Activated naive CD8-positive, alpha-beta T cell treated with anti-CD3 and anti-CD28 coated beads, Interleukin-2, amount 50 U/mL, for 24 hours (primary cell): Measurements from ENCODE around the gene DKC1.
"Not testable (repeated sequence)": the region's sequence is repeated elsewhere in the genome, so short reads cannot be mapped to it uniquely, and the experiment has no call there.

ENCODE experiments used
- ATAC-seq: fragments of 150-1000 bp; cut with Tn5 transposase; one replicate; pipeline ENCODE4 v1.10.0; 2021
- DNase-seq: peaks from one replicate; pipeline ENCODE4 v3.0.0; 2021
- H3K27ac Mint-ChIP-seq: one replicate; pipeline ENCODE4 v1.8.0; 2021; ENCODE audit warnings: mild to moderate bottlenecking, mixed read lengths
- H3K27me3 Mint-ChIP-seq: one replicate; pipeline ENCODE4 v1.8.0; 2021; ENCODE audit warnings: mixed read lengths
- H3K36me3 Mint-ChIP-seq: one replicate; pipeline ENCODE4 v1.8.0; 2021; ENCODE audit warnings: low read depth, mixed read lengths
- H3K4me1 Mint-ChIP-seq: one replicate; pipeline ENCODE4 v1.8.0; 2021; ENCODE audit warnings: mixed read lengths
- H3K4me3 Mint-ChIP-seq: one replicate; pipeline ENCODE4 v1.8.0; 2021; ENCODE audit warnings: mild to moderate bottlenecking, moderate library complexity, mixed read lengths
- H3K9me3 Mint-ChIP-seq: one replicate; pipeline ENCODE4 v1.8.0; 2021; ENCODE audit warnings: mixed read lengths

DKC1 gene

DNA sequence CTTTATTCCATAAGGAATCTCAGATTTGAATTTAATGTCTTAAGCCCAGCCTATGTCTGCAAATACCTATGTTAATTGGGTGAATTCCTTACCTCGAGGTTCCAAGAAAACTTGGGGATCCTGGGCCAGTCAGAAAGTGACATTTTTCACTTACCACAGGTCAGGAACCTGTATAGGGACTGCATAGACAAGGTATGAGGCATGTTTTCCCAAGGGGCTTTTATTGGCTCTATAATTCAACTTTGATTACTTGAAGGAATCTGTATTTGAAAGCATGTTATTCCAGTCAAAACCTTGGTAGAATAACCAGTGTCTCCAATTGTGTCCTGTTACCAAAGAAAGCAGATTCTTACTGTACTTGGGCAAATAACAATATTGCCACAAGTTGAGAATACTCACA is 51.1 kb downstream of the DKC1 start:
- Mint-ChIP-seq H3K27me3 (peaks cover 3% of the 10 kb centered on the region), H3K36me3 (no peaks in the 10 kb centered on the region), H3K4me3 (no peak overlapping the region), H3K4me1 (no peaks in the 10 kb centered on the region), H3K9me3 (no peaks in the 10 kb centered on the region), H3K27ac (no peak overlapping the region)
- ATAC-seq (no peak), DNase-seq (no peak)

- H3K36me3 Mint-ChIP-seq: no peaks in the 10 kb centered on the region
- no peaks in the 10 kb centered on the region for H3K9me3 Mint-ChIP-seq
- peaks cover 3% of the 10 kb centered on the region for H3K27me3 Mint-ChIP-seq
- no peak for DNase-seq
- no peak for ATAC-seq
- H3K4me1 Mint-ChIP-seq: no peaks in the 10 kb centered on the region
- no peak overlapping the region for H3K4me3 Mint-ChIP-seq
- no peak overlapping the region for H3K27ac Mint-ChIP-seq
Observed at GRCh38 chrX:154815274-154815818, 52.7 kb downstream of the DKC1 start.

GRCh38 chrX:154816326-154816898 is 53.7 kb downstream of the DKC1 start:
- not testable (repeated sequence) for H3K27me3 Mint-ChIP-seq, H3K9me3 Mint-ChIP-seq, H3K27ac Mint-ChIP-seq, ATAC-seq, H3K36me3 Mint-ChIP-seq, H3K4me1 Mint-ChIP-seq, H3K4me3 Mint-ChIP-seq, DNase-seq

- H3K27me3 Mint-ChIP-seq, H3K27ac Mint-ChIP-seq, H3K4me3 Mint-ChIP-seq, ATAC-seq, H3K36me3 Mint-ChIP-seq, H3K9me3 Mint-ChIP-seq, DNase-seq, H3K4me1 Mint-ChIP-seq: not testable (repeated sequence)
Observed at GRCh38 chrX:154817048-154817618, 54.5 kb downstream of the DKC1 start.

DNA sequence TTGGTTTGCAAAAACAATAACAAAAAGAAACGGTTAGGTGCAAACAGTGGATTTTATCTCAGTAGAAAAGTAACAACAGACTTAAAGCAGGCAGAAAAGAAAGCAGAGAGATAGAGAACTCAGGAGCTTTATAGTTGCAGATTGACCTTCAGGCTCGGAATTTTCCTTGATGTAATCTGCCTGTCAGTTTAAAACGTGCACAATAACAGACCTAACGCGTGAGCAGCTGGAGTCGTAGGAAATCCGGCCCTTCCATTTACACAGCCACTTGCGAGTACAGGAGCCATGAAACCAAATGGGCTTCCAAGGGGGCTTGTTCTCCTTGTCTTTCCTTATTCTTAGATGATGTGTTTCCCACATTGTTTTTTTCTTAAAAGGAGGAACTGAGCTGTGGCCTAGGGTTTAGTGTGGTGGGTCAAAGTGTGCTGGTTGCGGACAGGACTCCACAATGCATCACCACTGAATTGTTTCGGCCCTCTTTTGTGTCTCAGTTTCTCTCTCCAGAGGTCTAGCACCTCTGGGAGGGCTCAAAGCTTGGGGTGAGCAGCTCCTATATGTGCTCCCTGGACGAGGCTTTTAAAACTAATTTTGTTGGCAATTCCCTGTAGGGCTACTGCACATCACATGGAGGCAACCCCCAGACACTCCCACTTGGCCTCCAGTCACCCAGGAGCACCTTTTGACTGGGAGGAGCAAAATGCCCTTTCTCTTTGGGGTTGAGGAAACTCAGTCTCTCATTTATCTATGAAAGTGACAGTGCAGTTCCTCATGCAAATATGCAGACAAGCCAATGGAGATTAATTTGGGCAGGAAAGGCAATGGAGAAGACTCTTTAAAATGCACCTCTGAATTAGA is 56.5 kb downstream of the DKC1 start:
- H3K4me1 Mint-ChIP-seq: peaks cover 2% of the 10 kb centered on the region
- no peak overlapping the region for H3K27ac Mint-ChIP-seq
- H3K36me3 Mint-ChIP-seq: no peaks in the 10 kb centered on the region
- DNase-seq: no peak
- no peak overlapping the region for H3K4me3 Mint-ChIP-seq
- no peaks in the 10 kb centered on the region for H3K27me3 Mint-ChIP-seq
- no peak for ATAC-seq
- no peaks in the 10 kb centered on the region for H3K9me3 Mint-ChIP-seq

DNA sequence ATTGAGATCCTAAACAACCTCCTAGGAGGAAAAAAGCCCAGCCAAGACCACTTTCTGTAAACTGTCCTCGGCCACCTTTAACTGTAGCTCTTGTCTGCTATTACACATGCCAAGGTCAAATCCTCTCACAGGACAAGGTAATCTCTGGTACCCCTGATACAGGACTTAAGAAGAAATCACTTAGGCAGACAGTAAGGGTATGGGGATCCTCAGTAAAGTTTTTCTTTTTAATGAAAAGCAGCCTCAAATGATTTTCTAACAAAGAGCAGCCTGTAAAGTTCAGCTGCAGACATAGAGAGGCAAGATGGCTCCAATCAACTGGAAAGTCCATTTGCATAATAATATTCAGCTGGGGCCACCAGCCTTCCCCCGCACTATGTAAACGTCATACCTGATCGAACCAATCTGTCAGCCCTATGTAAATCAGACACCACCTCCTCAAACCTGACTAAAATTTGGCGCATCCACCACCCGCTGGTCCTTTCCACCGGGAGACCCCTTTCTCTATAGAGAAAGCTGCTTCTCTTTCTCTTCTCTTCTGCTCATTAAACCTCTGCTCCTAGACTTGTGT is 57.2 kb downstream of the DKC1 start:
- Mint-ChIP-seq H3K9me3 (no peaks in the 10 kb centered on the region), H3K27me3 (no peaks in the 10 kb centered on the region), H3K36me3 (no peaks in the 10 kb centered on the region), H3K27ac (no peak overlapping the region), H3K4me3 (no peak overlapping the region), H3K4me1 (peaks cover 2% of the 10 kb centered on the region)
- DNase-seq: no peak
- no peak for ATAC-seq

GRCh38 chrX:154821523-154821922 is 58.9 kb downstream of the DKC1 start:
- peaks cover 2% of the 10 kb centered on the region for H3K4me1 Mint-ChIP-seq
- no peak overlapping the region for H3K4me3 Mint-ChIP-seq
- H3K27me3 Mint-ChIP-seq: no peaks in the 10 kb centered on the region
- no peaks in the 10 kb centered on the region for H3K36me3 Mint-ChIP-seq
- DNase-seq (no peak), ATAC-seq (no peak)
- H3K9me3 Mint-ChIP-seq: no peaks in the 10 kb centered on the region
- no peak overlapping the region for H3K27ac Mint-ChIP-seq

DNA sequence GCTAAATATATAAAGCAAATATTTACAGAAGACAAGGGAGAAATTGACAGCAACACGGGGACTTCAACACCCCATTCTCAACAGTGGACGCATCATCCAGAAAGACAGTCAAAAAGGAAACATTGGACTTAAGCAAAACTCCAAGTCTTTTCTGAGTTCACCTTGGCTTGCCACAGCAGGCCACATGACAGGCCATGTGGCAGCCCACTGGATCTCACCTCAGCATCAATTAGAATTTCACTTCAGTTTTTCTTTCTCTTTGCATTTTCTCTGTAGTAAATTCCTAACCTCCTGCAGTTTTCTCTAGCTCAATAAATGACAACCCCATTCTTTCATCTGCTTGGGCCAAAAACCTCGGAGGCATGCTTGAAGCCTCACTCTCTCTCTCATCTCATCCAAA is 59.4 kb downstream of the DKC1 start:
- H3K4me1 Mint-ChIP-seq: peaks cover 3% of the 10 kb centered on the region
- no peak overlapping the region for H3K27ac Mint-ChIP-seq
- H3K36me3 Mint-ChIP-seq: no peaks in the 10 kb centered on the region
- no peaks in the 10 kb centered on the region for H3K27me3 Mint-ChIP-seq
- H3K9me3 Mint-ChIP-seq: no peaks in the 10 kb centered on the region
- H3K4me3 Mint-ChIP-seq: no peak overlapping the region
- no peak for ATAC-seq
- DNase-seq: no peak

- H3K27me3 Mint-ChIP-seq: no peaks in the 10 kb centered on the region
- no peaks in the 10 kb centered on the region for H3K36me3 Mint-ChIP-seq
- H3K27ac Mint-ChIP-seq: no peak overlapping the region
- peaks cover 22% of the 10 kb centered on the region for H3K4me1 Mint-ChIP-seq
- no peak for ATAC-seq
- DNase-seq: no peak
- H3K4me3 Mint-ChIP-seq: no peak overlapping the region
- no peaks in the 10 kb centered on the region for H3K9me3 Mint-ChIP-seq
Observed at GRCh38 chrX:154824638-154825037, 62.0 kb downstream of the DKC1 start.

DNA sequence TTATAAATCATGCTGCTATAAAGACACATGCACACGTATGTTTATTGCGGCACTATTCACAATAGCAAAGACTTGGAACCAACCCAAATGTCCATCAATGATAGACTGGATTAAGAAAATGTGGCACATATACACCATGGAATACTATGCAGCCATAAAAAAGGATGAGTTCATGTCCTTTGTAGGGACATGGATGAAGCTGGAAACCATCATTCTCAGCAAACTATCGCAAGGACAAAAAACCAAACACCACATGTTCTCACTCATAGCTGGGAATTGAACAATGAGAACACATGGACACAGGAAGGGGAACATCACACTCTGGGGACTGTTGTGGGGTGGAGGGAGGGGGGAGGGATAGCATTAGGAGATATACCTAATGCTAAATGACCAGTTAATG is 62.9 kb downstream of the DKC1 start:
- H3K36me3 Mint-ChIP-seq, ATAC-seq, DNase-seq, H3K4me3 Mint-ChIP-seq, H3K27me3 Mint-ChIP-seq, H3K9me3 Mint-ChIP-seq, H3K27ac Mint-ChIP-seq: not testable (repeated sequence)
- H3K4me1 Mint-ChIP-seq: peaks cover 22% of the 10 kb centered on the region
